Retinal pigment epithelial cell (primary cell): ENCODE results near the gene TRMT61A.
A peak's percentile ranks its signal among the peaks of the same experiment; 100 is the strongest.

ENCODE experiments used
- DNase-seq: peaks from one replicate; pipeline ENCODE4 v3.0.0-alpha.2; 2010; ENCODE audit warnings: low read depth
- H3K4me3 ChIP-seq: 2 replicates; pipeline ENCODE4 v1.5.1; 2011; ENCODE audit warnings: mild to moderate bottlenecking, low read length, control low read depth, moderate library complexity
- CTCF ChIP-seq: conservative IDR thresholded peaks from 2 replicates; pipeline ENCODE4 v1.5.1; 2011; ENCODE audit warnings: low read depth, low read length, control low read depth, inconsistent platforms

The TRMT61A gene

DNA sequence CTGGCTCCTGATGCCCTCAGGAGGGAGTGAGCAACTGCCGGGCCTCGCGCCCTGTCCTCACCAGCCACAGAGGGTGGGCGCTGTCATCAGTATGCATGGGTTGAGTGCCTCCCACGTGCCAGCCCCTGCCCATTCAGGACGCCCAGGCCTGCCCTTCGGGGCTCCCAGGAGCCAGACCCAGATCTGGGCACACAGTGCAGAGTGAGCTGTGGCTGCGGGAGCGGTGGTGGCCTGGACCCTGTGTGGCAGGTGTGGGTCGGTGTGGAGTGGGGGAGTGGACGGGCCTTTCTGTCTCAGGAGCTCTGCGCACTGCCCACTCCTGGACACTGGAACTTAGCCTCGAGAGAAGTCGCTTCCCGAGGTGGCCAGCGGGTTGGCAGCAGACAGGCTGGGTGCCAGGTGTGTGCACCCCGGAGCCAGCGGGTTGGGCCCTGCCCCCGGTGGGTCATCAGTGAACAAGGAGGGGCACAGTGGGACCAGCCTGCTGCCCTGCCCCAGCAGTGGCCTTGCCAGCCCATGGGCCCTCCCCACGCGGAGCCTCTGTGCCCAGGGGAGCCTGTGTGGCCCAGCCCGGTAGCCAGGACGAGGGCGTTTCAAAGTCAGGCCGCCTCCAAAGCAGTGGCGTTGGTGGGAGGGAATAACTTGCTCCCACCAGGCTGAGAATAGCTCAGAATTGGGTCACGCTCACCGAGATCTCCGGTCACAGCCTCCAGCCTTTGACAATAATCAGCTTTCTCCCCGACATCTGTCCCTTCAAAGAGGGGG is 9.5 kb downstream of the TRMT61A start:
- no peak for TF ChIP-seq CTCF
- DNase-seq: no peak
- no peak overlapping the region for H3K4me3 ChIP-seq

DNA sequence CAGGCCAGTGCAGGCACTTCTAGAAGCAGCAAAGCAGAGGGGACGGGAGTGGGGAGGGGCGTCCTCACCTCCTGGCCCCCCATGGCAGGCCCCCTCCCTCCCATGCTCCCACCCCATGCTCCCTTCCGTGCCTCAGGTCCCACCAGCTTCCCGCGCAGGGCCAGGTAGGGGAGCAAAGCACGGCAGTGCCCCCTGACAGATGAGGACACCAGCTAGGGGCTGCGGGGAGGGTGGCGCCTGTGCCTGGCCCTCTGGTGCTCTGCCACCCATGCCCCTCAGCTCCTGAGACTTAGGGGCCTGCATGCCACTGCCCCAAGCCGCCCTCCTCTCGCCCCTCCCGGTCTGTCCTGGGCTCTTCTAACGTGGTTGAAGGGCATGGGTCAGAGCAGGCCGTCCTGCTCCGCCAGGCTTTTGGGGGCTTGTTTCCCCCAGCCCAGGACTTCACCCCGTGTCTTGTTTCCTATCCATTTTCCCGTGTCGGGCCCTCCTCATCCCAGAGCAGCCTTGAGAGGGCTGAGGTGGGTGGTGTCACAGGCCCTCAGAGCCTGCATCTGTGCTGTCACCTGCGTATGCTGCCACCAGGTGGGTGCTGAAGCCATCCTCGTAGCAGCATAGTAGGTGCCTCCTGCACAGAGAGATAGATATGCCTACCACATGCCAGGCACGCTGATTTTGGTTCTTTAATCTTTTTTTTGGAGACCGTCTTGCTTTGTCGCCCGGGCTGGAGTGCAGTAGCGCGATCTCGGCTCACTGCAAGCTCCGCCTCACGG is 10.2 kb downstream of the TRMT61A start:
- no peak overlapping the region for H3K4me3 ChIP-seq
- TF ChIP-seq CTCF: no peak
- no peak for DNase-seq

DNA sequence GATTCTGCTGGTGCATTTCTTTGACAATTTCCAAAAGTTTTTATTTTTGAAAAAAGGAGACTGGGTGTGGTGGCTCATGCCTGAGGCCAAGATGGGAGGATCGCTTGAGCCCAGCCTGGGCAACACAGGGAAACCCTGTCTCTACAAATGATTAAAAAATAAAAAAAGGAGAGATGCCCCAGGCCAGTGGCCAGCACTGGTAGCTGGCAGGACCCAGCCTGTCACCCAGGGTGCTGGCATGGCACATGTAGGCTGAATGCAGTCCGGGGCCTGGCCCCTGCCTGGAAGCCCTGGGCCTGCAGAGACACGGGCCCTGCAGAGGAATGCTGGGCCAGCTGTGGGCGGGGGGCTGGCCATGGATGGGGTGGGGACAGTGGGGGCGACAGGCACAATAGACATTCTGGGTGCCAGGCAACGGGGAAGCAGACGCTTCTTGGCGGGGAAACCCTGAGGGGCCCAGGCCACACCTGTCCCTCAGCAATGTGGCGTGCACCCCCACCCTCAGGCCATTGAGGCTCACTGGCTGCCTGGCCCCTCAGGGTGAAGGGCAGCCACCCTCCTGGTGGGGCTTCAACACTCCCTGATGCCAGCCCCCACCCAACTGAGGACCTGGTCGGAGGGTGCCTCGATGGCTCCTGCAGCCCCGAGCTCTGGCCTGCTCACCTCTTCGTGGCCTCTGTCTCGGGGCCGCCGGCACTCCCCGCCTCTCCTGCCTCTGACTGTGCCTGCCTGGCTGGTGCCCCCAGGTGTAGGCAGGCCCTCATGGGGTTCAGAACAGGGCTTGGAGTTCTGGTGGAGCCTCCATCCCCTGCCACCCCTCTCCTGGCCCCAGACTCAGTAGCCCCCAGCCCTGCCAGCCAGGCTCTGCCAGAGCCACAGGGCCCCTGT is 12.1 kb downstream of the TRMT61A start:
- DNase-seq: no peak
- H3K4me3 ChIP-seq: no peak overlapping the region
- no peak for TF ChIP-seq CTCF

DNA sequence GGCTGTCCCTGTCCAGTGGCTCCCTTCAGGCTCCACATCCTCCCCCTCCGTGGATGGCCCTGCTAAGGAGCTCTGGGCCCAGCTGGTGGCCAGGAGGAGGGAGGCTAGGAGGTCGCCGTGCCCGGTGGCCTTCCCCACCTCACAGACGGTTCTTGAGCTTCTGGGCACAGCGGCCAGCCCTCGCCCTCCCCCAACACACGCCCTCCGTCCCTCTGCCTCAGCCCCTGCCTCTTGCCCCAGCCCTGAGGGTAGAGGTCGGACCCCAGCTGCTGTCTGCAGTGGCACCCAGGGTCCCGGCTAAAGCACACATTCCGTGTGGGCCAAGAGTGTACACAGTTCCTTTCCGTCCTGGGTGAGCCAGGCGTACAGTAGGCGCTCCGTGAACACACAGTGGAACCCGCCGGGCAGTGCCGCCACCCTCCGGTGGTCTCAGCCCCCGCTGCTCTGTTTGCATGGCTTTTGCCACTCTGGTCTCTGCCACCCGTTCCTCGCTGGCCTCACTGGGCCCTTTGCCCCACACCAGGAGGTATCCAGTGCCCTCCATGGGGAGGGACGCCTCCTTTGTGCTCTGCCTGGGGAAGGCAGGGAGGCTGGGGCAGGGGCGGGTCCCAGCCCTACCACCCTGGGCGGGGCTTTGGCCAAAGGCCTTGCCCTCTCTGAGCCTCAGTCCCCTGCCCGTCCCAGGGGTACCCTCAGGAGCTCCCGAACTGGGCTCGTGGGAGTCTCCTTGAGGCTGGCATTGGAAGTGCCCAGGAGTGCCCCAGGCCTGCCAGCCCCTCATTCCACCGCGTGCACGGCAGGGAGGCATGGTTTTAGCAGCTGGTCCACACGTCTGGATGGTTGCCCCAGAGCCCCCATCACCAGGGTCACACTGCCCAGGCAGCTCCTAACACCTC is 13.0 kb downstream of the TRMT61A start:
- no peak for DNase-seq
- TF ChIP-seq CTCF: peak; percentile 26
- no peak overlapping the region for H3K4me3 ChIP-seq

DNA sequence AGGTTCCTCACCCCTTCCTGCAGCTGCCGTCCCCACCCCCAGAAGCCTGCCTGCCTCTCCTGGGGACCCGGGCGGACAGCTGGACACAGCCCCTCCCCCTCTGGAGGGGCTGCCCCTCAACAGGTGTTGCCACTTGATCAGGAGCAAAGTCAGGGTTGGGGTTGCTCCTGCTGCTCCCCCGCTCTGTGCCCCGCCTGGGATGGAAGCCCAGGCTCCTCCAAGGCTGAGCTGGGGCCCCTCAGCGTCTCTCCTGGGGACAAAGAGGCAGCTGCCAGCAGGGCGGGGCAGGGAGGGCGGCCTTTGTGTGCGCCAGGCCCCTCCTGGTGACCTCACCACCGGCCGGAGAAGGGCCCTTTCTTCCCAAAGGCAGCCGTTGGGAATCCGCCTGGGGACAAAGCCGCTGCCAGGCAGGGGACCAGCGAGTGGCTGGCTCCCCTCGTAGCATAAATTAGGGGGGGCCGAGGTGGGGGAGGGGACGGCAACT is 13.7 kb downstream of the TRMT61A start:
- no peak for TF ChIP-seq CTCF
- DNase-seq: no peak
- H3K4me3 ChIP-seq: no peak overlapping the region

- H3K4me3 ChIP-seq: no peak overlapping the region
- no peak for TF ChIP-seq CTCF
- DNase-seq: no peak
Observed at GRCh38 chr14:103543140-103543539, 14.1 kb downstream of the TRMT61A start.
